Measurements from ENCODE around the gene ITSN2.
"Not testable (repeated sequence)": the region's sequence is repeated elsewhere in the genome, so short reads cannot be mapped to it uniquely, and the experiment has no call there.

Gene ITSN2

DNA sequence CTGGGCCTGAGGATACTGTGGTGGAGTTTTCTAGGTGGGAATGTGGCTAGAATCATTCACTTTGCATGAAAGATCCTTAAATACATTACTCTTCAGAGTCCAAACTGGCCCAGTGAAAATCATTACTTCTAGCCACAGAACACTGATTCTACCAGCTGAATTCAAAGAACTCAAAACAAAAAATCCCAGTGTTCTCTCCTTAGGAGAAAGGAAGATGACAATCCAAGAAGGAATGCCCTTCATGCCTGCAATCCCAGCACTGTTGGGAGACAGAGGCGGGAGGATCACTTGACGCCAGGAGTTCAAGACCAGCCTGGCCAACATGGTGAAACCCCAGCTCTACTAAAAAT lies 150.3 kb downstream of the ITSN2 start:
- DNase-seq = no peak

DNA sequence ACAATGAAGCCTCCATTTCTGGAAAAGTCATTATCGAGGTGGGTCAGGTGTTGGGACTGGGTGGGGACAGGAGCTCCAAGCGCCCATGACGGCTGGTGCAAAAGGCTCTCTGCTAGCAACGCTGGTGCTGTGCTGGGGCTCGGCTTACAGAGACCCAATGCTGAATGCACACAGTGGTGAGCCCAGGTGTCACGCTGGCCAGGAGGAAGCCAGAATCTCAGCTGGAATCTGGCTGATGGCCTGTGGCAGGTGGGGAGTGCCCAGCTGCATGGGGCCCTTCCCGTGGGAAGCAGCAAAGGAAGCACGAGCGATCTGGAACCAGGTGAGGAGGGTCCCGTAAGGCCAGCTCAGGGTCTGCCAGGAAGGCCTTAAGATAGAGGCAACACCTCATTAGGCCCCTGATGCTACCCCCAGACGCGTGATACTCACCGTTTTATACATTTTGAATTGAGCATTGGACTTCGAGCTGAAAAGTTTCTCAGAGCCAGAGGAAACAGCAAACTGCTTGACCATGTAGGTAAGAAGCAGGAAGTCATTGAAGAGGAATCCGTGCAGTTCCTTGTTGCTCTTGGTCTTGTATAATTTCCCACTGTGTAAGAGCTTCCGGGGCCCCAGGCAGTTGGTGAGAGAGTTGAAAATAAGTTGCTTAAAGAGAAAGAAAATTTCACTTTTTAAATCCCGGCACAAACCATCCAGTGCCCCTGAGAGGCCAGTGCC lies 150.8 kb downstream of the ITSN2 start:
- DNase-seq = no peak

DNA sequence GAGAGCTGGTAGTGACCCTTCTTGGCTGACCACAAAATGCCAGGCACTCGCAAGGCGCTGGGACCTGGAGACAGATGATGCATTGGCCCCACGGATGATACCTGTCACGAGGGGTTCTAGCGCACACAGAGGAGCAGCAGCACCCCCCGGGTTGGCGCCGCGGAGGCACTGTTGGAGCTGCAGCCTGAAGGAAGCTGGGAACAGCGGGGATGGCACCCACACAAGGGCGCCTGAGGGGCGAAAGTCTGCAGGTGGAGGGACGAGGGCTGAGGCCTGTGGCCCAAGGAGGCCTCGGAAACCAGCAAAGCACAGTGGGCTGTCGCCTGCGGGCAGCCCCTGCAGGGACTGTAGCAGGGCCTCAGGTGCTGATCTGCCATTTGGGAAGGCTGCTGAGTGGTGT lies 151.8 kb downstream of the ITSN2 start:
- DNase-seq = no peak

DNA sequence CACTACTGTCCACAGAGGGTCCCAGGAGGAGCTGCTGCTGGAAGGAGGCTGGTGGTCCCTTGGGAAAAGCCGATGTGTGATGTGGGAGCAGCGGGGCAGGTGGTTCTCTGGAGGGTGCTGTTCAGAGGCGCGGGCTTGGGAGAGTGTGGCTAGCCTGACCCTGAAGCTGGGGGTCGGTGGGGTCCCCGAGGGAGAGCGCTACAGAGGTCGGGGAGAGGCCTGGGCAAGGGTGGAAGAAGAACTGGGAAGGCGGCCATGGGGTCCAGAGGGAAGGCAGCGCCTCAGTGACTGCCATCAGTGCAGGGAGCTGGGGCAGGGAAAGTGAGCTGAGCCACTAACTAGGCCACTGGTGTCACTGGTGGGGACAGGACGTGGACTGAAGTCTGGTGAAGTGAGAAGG lies 153.0 kb downstream of the ITSN2 start:
- DNase-seq = no peak

DNA sequence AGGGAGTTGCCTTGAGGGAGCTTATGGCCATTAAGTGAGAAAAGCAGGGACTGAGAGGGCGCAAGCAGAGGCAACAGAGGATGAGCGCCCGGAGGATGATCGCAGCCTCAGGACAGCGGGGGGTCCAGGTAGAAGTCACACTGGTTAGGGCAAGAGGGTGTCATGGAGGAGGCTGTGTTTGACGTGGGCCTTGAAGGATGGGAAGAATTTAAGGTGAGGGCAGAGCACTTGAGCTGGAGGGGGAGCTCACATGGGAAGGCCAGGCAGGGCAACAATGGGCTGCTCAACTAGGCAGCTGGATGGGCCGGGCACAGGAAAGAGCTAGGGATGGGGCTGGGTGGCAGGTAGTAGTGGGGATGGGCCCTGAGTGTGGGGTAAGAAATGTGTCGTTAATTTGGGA lies 153.6 kb downstream of the ITSN2 start:
- no peak for DNase-seq

DNA sequence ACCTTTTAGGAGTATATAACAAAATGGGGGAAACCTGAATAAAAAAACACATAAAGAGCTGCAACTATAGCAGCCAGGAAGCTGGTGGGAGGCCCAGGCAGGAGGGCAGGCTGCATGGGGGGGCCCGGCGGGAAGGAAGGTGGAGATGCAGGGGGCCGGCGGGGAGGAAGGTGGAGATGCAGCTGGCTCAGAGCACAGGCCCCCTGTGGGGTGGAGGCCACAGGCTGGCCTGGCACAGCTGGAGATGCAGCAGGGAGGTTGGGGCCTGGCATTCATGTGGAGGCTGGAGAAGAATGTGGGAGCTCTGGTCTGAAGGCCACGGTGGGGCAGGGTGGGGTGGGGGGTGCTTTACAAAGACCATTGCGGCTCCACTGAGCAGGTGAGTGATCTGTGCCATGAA lies 154.1 kb downstream of the ITSN2 start:
- no peak for DNase-seq

DNA sequence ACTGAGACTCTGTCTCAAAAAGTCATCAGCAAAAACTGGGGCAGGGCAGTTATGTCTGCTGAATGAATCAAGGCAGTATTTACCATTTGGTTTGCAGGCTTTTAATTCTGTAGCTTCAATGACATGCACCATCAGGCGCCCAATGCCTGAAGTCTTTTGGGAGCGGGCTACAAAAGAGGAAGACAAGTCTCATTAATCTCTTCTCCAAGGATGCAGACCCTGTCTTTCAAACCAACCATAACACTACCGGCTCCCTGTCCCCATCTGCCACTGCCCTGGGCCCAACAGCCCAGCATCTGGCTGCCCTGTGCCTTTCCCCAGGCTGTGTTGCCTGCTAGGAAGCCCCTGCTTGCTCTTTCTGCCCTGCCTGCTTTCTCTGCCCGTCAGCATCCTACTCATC lies 155.2 kb downstream of the ITSN2 start:
- no peak for DNase-seq

DNA sequence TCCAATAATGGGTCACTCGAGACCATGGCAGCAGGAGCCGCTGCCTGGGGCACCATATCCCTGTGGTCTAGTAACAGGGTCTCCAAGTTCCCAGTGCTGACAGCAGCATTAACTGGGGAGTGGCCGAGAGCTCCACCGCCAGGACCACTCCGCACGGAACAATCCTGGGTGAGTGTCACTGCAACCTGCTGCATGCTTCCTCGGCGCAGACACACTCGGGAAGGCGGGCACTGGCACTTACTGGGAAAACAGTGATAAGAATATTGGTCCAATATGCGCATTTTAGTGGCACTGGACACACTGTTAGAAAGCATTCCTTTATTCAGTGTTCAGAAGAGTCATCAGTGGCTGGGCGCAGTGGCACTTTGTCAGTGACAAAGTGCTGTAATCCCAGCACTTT lies 155.8 kb downstream of the ITSN2 start:
- DNase-seq = no peak

DNA sequence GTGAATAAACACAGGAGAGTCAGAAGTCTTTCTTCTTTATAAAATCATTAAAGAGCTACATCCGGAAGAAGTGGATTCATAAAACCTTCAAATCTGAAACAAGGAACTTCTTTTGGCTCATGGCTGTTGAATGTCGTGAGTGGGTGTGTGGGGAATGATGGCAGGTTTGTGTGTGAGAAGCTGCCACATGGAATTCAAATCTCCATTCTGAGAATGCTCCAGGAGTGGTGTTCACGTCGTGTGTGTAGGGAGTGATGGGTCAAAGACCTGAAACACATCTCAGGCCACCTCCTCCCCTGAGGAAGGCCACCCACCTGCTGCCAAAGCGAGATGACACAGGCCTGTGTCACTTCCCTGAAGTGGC lies 156.6 kb downstream of the ITSN2 start:
- no peak for DNase-seq

DNA sequence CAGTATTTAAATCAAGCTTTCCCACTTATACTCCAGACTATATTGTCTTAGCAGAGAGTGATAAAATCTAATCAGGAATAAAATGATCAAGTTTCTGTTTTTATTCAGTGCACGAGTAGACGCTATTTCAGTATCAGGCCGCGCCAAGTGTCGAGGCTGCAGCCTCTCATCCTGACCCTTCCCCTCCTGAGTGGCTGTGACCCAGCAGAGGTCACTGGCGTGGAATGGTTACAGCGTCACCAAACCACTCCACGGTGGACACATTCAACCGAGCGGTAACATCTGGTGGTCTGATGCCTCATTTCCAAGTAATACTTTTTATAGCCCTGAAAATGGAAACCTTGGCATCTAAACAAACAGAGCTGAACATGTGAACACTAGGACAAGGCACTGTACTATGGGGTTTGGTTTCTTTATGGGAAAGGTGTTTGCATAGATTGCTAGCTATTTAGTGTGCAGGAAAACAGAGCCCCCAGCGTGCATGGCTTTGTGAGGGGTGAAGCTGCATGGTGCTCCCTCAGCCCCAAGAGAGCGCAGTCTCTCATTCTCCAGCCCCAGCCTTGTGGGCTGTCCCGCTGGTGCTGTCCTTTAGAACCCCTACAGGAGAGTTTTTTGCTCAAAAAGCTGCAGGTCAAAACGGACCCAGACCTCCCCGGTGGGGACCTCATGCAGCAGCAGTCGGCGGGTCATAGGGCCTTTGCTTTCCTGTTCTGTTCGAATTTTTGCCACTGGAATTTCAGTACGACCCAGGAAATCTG lies 157.1 kb downstream of the ITSN2 start:
- no peak for DNase-seq

DNA sequence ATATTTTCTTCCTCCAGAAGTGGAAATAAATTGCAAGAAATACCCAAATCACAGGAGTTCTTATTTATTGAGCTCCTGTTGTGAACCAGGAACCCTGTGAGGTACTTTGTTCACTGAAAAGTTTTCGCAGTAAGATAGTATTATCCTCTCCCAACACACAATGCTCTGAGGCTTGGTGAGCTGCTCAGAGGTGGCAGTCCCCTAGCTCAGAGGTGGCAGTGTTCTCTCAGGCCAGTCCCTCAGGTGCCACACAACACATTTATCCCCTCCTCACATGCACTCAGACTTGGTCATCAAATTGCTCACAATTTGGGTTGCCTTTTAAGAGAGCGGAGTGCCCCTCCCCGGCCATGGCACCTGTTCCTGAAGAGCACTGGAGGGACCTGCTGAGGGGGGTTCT lies 159.5 kb downstream of the ITSN2 start:
- no peak for DNase-seq

DNA sequence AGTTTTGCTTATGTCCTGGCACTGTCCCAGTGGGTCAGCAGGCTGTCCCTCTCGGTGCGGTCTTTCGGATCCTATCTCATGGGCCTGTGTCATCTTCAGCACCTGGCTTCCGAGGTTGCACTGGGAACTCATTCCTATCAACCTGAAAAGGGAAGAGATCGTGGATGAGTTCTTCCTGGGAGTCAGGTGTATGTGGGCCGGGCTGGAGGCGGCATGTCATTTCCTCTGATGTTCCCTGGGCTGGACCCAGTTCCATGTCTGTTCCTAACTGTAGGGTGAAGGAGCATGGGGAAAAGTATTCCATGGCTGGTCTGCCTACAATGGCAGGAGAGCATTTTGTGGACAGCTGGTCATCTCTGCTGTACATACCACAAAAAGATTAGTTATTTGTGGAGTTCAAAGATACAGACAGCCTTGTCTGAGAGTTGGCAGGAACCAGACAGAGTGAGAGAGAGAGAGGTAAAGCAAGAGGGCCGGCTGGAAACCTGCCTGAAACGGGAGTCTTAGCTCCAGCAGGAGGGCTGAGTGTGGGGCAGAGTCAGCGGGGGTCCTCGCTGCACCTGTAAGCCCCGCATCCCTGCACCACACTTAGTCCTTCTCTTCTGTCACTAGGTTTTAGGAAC lies 160.3 kb downstream of the ITSN2 start:
- no peak for DNase-seq

DNA sequence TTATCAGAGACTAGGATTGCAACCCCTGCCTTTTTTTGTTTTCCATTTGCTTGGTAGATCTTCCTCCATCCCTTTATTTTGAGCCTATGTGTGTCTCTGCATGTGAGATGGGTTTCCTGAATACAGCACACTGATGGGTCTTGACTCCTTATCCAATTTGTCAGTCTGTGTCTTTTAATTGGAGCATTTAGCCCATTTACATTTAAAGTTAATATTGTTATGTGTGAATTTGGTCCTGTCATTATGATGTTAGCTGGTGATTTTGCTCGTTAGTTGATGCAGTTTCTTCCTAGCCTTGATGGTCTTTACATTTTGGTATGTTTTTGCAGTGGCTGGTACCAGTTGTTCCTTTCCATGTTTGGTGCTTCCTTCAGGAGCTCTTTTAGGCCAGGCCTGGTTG lies 163.1 kb downstream of the ITSN2 start:
- not testable (repeated sequence) for DNase-seq

DNA sequence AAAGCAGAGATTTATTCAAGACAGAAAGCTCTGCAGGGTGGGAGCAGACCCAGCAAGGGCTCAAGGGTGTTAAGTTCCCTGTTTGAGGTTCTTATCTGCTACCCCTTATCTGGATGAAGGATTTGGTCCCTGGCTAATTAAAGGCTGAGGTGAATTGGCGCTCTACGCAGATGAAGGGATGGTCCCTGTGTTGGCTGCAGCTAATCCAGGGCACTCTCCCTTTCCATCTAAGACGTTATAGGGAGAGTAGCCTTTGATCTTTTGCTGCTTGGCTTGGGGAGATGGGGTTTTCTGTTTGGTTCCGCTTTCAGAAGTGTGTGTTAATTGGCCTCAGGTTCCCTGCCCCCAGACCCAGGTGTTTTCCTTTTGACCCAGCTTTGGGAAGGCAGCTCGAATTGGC lies 168.5 kb downstream of the ITSN2 start:
- no peak for DNase-seq

DNA sequence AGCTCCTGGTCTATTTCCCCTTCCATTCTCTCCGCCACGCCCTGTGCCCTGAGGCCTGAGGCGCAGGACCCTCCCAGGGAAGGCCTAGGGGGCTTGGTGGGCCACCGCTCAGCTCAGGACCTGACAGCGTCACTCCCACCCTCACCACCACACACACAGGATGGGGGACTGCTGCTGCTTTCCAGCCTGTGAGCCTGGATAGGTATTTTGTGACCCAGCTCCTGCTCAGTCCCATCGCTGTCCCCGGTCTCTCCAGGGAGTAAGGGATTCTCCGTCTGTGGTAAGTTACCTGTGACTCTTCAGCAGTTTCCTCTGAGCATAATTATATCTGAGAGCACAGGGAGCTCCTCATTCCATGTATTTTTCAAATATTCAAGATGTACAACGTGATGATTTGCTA lies 169.2 kb downstream of the ITSN2 start:
- DNase-seq = no peak

DNA sequence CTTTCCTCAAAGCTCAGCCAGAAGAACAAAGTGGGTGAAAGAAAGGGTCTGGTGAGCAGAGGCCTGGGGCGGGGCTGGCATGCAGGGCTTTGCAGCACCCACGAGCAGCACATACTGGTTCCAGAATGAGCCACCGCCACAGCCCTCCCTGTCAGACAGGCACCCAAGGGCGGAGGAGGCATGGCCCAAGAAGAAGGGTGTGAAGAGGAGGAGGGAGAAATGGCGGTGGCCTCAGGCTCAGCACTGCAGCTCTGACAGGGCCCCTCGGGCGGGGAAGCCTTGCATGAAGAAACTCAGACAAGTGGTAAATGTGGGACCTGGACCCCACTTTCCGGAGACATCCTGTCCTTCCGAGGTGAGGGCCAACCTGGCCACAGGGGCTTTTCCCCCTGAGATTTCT lies 169.8 kb downstream of the ITSN2 start:
- DNase-seq = no peak

DNA sequence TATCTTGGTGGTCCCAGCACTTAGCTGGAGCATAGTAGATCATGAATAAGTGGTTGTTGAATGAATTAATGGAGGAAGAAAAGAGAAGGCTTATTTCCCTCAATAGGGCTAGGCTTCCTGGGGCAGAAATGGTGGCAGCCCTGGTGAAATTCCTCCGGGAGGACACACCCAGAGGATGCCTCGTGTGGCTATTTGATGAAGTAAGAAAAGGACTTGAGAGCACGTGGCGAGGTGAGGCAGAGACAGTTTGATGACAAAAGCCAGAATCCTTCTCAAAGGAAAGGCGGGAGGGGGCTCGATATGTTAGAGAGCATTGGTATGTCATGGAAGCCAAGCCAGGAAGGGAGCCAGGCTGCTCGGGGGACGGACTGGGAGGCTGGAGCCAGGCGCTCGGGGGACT lies 170.8 kb downstream of the ITSN2 start:
- DNase-seq = no peak

DNA sequence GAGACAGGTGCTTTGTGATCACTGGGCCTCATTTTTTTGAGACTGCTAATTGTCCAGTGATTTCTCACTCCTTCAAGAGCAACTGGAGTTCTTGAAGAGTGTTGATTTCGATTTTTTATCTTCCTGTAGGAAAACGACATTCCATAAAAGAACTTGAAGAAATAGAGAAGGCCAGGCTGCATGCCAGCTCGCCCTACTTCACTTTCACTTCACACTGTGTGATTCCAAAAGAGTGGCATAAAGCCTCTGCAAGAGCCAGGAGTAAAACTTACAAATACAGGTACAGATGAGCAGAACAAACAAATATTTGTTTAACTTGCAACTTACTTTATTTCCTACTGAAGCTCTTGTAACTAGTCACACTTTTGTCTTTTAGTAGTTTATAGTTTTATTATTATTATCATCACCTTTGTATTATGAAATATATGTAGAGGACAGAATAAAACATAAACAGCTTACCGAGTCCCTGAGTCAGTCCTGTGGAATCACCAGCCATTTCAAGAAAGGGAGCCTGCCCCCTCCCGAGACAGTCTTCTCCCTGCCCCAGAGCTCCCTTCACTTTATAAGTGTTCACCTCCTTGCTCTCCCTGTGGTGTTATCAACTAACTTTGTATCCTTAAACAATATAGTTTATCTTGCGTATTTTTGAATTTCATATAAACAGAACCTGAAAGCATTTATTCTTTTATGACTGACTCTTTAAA lies 176.8 kb downstream of the ITSN2 start:
- DNase-seq = no peak

DNA sequence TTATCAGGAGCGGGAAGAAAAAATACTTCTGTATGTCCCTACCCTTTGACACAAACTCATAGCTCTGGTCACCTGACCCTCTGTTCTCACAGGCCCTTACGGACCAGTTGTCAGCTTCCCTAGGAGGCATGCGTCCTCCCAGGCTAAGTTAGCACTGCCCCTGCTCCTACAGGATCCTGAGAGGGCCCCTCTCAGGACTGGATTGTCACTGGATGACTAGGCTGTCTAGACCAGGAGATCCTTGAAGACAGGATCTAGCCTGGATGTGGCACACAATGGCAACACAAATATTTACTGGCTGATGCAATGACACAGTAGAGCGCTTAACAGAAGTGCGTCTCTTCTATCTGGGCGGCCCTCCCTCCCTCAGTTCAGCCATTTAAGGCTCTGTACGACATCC lies 177.8 kb downstream of the ITSN2 start:
- DNase-seq = no peak

DNA sequence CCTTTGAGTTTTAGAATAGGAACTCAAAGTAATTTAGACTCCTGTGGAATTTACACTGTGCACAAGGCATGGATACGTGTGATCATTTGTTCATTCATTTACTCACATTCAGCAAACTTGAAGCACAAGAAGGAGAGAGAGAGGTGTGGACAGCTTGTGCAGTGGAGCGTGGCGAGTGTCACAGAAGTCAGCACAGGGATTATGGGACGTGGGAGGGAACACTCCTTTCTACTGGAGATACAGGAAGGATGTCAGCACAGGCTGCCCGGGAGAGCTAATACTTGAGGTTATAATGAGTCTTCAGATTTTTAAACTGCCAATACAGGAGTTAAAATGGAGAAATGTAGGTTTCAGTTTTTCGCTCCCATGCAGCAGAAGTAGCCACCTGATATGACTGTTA lies 178.5 kb downstream of the ITSN2 start:
- DNase-seq = no peak

DNA sequence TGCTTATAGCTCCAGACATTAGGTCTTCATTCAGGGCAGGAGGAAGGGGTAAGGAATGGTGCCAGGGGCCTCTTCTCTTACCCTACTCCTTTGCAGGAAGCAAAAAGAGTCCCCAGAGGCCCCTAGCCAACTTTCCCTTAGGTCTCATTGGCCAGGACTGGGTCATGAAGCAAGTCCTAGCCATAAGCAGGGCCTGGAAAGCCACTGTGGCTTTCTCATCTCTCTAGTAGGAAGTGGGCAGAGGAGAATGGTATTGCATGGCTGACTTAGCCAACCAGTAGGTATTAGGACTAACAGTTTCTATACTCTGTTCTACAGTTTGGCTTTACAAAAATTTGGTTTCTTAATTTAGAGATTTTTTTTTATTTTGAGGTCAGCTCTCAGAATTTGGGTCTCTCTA lies 180.7 kb downstream of the ITSN2 start:
- no peak for DNase-seq

DNA sequence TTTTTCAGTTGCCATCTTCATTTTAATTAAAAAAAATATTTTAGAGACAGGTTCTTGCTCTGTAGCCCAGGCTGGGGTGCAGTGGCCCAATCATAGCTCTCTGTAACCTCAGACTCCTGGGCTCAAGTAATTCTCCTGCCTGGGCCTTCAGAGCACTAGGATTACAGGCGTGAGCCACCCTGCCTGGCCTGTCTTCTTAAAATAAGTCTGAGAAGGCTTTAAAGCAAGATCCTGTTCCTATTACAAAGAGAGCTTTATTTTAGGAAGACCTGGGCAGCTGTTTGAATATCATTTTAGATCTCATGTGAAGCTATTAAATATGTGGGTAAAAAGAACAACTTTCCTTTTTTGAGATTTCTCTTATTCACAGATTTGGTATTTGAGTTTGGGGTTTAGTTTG lies 184.0 kb downstream of the ITSN2 start:
- DNase-seq = no peak

DNA sequence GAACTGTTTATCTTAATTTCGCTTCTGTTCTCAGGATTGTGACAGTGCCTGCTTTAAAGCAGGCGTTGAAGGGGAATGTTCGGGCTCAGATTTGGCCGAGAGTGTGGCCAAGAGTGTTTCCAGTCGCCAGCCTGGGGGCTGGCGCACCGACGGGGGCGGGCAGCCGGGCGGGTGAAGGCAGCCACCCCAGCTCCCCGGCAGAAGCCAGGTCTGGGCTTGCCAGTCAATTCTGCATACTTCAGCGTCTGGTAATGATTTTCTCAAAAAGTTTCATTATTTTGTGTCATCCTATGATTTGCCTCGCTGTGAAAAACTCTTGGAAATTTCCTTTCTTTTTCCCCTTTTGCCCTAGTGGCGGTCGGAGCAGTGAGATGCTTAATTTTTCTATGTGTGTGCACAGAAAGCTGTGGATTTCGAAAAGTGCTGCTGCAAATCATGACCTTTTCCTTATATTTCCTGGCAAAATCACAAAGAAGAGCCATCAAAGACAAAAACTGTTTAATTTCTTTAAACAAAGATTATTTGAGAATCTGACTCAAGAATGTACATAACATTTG lies 184.6 kb downstream of the ITSN2 start:
- DNase-seq = no peak

DNA sequence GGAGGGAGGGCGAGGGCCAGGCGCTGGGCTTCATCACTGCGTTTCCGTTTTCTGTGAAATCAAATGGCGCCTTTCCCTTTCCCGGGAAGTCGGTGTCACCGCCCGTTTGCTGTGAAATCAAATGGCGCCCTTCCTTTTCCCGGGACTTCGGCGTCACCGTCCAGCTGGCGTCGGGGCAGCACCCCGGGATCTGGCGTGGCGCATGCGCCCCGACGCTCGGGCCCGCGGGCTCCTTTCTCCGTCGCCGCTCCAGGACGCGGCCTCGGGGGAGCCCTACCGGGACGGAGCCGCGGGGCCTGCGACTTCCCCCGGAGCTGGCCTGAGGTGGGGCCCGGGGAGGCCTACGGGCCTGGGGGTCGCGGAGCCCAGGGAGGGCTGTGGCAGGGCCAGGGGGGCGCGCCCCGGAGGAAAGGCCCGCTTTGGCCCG lies 185.5 kb downstream of the ITSN2 start, which contains the start of gene FAM228A:
TSS of gene FAM228A (plus strand) at position 203 of the 427 bp plus-strand sequence. CDS start 428 bp downstream, outside the sequence.
- no peak for DNase-seq
